Keratinocyte (primary cell): ENCODE measurements around the gene SPATA20. TPM values are rescaled to one million over a fixed set of nuclear protein-coding genes. Genes with fewer than 3 reads are reported as not detected.

Source experiments
- DNase-seq: peaks from one replicate; pipeline ENCODE4 v3.0.0-alpha.2; 2011; ENCODE audit warnings: low read depth, missing footprints, low spot score
- FAIRE-seq: peaks from 2 replicates; lab custom pipeline; 2011; peaks lifted over from hg19 to GRCh38; lab: Jason Lieb, UNC
- H2AFZ ChIP-seq: 2 replicates; pipeline ENCODE4 v1.6.0; 2012; ENCODE audit warnings: low read length, control low read depth, inconsistent platforms; ENCODE audit not compliant: control insufficient read depth
- H3K27ac ChIP-seq: 2 replicates; pipeline ENCODE4 v1.5.1; 2011; ENCODE audit warnings: low read length; ENCODE audit not compliant: control insufficient read depth, insufficient read depth
- H3K27me3 ChIP-seq: 3 replicates; pipeline ENCODE4 v1.6.0; 2011; ENCODE audit warnings: low read length; ENCODE audit not compliant: control insufficient read depth, insufficient read depth; ENCODE audit errors: extremely low read depth
- H3K36me3 ChIP-seq, 2 experiments: 2 replicates in 1 of 2; 3 replicates in 1 of 2; pipeline ENCODE4 v1.5.1; 2011; ENCODE audit warnings: low read length in 2 of 2, mild to moderate bottlenecking in 1 of 2; ENCODE audit not compliant: control insufficient read depth in 2 of 2, insufficient read depth in 2 of 2; ENCODE audit errors: extremely low read depth in 1 of 2
- H3K4me1 ChIP-seq: 3 replicates; pipeline ENCODE4 v1.5.1; 2011; ENCODE audit warnings: low read length; ENCODE audit not compliant: control insufficient read depth, insufficient read depth; ENCODE audit errors: extremely low read depth
- H3K4me2 ChIP-seq: 3 replicates; pipeline ENCODE4 v1.6.0; 2011; ENCODE audit warnings: low read depth, low read length; ENCODE audit not compliant: control insufficient read depth, insufficient read depth; ENCODE audit errors: extremely low read depth
- H3K4me3 ChIP-seq, 3 experiments: fragments of 200-600 bp in 1 of 3; sonication (generic) in 1 of 3; 2 replicates in 2 of 3; 3 replicates in 1 of 3; pipeline ENCODE4 v1.5.1; 2011 to 2016; ENCODE audit warnings: low read length in 3 of 3, mild to moderate bottlenecking in 3 of 3, control low read depth in 2 of 3, inconsistent platforms in 1 of 3, low read depth in 1 of 3, mixed read lengths in 1 of 3, mixed run types in 1 of 3, moderate library complexity in 1 of 3; ENCODE audit not compliant: control insufficient read depth in 2 of 3, insufficient read depth in 2 of 3; ENCODE audit errors: extremely low read depth in 1 of 3
- H3K79me2 ChIP-seq: 2 replicates; pipeline ENCODE4 v1.6.0; 2012; ENCODE audit warnings: low read length; ENCODE audit not compliant: control insufficient read depth, insufficient read depth
- H3K9ac ChIP-seq: 3 replicates; pipeline ENCODE4 v1.6.0; 2011; ENCODE audit warnings: low read length; ENCODE audit not compliant: control insufficient read depth, insufficient read depth; ENCODE audit errors: extremely low read depth
- H3K9me1 ChIP-seq: 3 replicates; pipeline ENCODE4 v1.6.0; 2011; ENCODE audit warnings: low read length; ENCODE audit not compliant: control insufficient read depth, insufficient read depth; ENCODE audit errors: extremely low read depth
- H3K9me3 ChIP-seq: 2 replicates; pipeline ENCODE4 v1.5.1; 2012; ENCODE audit warnings: low read depth, low read length; ENCODE audit not compliant: control insufficient read depth
- H4K20me1 ChIP-seq: 3 replicates; pipeline ENCODE4 v1.6.0; 2011; ENCODE audit warnings: low read length; ENCODE audit not compliant: control insufficient read depth, insufficient read depth; ENCODE audit errors: extremely low read depth
- CTCF ChIP-seq, 3 experiments: IDR thresholded peaks in 1 of 3; conservative IDR thresholded peaks in 1 of 3; optimal IDR thresholded peaks in 1 of 3; 2 replicates in 2 of 3; 3 replicates in 1 of 3; pipeline versions ENCODE3 to v1.5.1; 2011; ENCODE audit warnings: low read length in 3 of 3, mild to moderate bottlenecking in 3 of 3, moderate library complexity in 2 of 3, control low read depth in 1 of 3, inconsistent platforms in 1 of 3; ENCODE audit not compliant: insufficient read depth in 2 of 3; ENCODE audit errors: extremely low read depth in 1 of 3
- EZH2 ChIP-seq: IDR thresholded peaks from one replicate; pipeline ENCODE4 v1.6.1; 2012; ENCODE audit warnings: inconsistent platforms, mild to moderate bottlenecking, low read length, moderate library complexity
- dilution Hi-C: fragments of 300-500 bp; cut with MboI; formaldehyde crosslinking; loops from one replicate; pipeline ENCODE4 v1.7.0; 2020; ENCODE audit warnings: low sequenced_read_pairs; ENCODE audit not compliant: extremely low pct_ligation_motif_present
- polyA plus RNA-seq, 5 experiments: library from polyadenylated mRNA; depleted of rRNA in 3 of 5; stranded (reverse) in 3 of 5; stranded (forward) in 1 of 5; unstranded in 1 of 5; fragments of >200 nt; gene quantifications; 1 replicate in 1 of 5; 2 replicates in 3 of 5; 3 replicates in 1 of 5; pipeline versions ENCODE4 v1.2.1 to v1.2.3, GENCODE V29; 2011 to 2012; ENCODE audit warnings: missing spikeins in 2 of 5, low read depth in 1 of 5, low replicate concordance in 1 of 5

SPATA20 gene
- polyA plus RNA-seq, 1 donor (not counting 4 experiments of a cell fraction or from before 2014, with no cell fraction given): 17.2 TPM

- Histone ChIP-seq H3K9me1 (no peaks in the 10 kb centered on the region), H3K4me2 (peak overlapping the region; percentile 29), H3K27me3 (no peaks in the 10 kb centered on the region), H4K20me1 (no peaks in the 10 kb centered on the region), H3K9ac (peak overlapping the region; percentile 45), H3K4me1 (peaks cover 82% of the 10 kb centered on the region), H3K79me2 (peaks cover 2% of the 10 kb centered on the region), H2AFZ (no peak overlapping the region), H3K27ac (peak overlapping the region; percentile 70), H3K9me3 (no peaks in the 10 kb centered on the region), H3K36me3 (no peaks in the 10 kb centered on the region), H3K4me3 (no peak overlapping the region)
- TF ChIP-seq EZH2: no peak
- TF ChIP-seq CTCF (optimal IDR thresholded peaks at IDR 0.05 in 1 of 3, IDR thresholded peaks at IDR 0.05 in 1 of 3, conservative IDR thresholded peaks at IDR 0.05 in 1 of 3; ENCODE audit: extremely low read depth in 1 of 3, insufficient read depth in 2 of 3, low read length in 3 of 3): no peak
- dilution Hi-C loops: no loop called here
- DNase-seq (no peak), FAIRE-seq (peak; percentile 49)
Observed at GRCh38 chr17:50518384-50519023, 28.5 kb upstream of the SPATA20 start.

GRCh38 chr17:50519141-50519834 lies 27.7 kb upstream of the SPATA20 start:
- no peaks in the 10 kb centered on the region for H3K27me3 ChIP-seq
- peaks cover 90% of the 10 kb centered on the region for H3K4me1 ChIP-seq
- TF ChIP-seq CTCF (optimal IDR thresholded peaks at IDR 0.05 in 1 of 3, IDR thresholded peaks at IDR 0.05 in 1 of 3, conservative IDR thresholded peaks at IDR 0.05 in 1 of 3; ENCODE audit: extremely low read depth in 1 of 3, insufficient read depth in 2 of 3, low read length in 3 of 3) (peak in 1 of 3 experiments; percentile 28), EZH2 (no peak)
- dilution Hi-C loops: no loop called here
- H3K79me2 ChIP-seq: peaks cover 2% of the 10 kb centered on the region
- H3K4me3 ChIP-seq: no peak overlapping the region
- FAIRE-seq (peak; percentile 100), DNase-seq (peak; percentile 100)
- no peaks in the 10 kb centered on the region for H4K20me1 ChIP-seq
- no peaks in the 10 kb centered on the region for H3K9me3 ChIP-seq
- no peaks in the 10 kb centered on the region for H3K9me1 ChIP-seq
- H3K9ac ChIP-seq: peak overlapping the region; percentile 30
- H3K27ac ChIP-seq: peak overlapping the region; percentile 70
- H2AFZ ChIP-seq: no peak overlapping the region
- H3K36me3 ChIP-seq: no peaks in the 10 kb centered on the region
- H3K4me2 ChIP-seq: peak overlapping the region; percentile 19
